ENCODE results near the gene FBLN2. TPM values are rescaled to one million over a fixed set of nuclear protein-coding genes. Genes with fewer than 3 reads are reported as not detected.

FBLN2 gene
- polyA plus RNA-seq, 1 of the 3 experiments (the other 2 are of a cell fraction): 5.2 TPM

DNA sequence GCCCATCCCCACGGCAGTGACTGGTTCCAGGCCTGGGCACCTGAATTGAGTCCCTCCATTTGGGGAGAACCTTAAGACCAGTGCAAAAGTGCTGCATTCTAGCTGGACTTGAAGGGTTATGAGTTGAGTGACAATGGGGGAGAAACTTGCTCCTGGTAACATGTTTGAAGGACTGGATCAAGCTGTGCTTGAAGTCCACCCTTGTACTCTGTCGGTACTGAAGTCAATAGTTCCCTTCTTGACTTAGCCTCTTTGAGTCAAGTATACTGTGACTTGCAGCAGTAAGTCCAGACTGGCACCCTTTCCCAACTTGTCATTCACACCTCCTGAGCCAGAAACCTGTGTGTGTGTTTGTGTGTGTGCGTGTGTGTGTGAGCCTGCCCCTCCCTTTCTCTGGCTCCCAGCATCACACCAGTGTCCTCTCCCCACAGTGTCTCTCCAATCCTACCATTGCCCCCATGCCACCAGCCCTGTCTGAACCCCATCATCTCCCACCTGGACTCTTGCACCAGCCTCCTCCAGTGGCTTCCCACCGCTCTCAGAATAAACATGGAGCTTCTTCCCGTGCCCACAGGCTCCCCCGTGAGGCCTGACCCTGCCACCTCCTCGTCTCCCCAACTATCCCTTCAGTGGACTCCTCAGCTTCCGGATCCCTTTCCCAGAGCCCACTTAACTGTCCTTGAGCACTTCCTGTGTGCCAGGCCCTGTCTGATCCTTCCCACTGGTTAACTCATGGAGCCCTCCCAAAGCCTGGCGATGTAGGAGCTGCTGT lies 10.2 kb upstream of the FBLN2 start:
- H4K20me1 ChIP-seq (ENCODE audit: insufficient read depth): no peaks in the 10 kb centered on the region
- H3K36me3 ChIP-seq (replicated peaks in 1 of 2; ENCODE audit: control insufficient read depth in 1 of 2, insufficient read depth in 2 of 2, low read length in 1 of 2): no peaks in the 10 kb centered on the region
- TF ChIP-seq JUND (IDR thresholded peaks at IDR 0.05) (no peak), EZH2phosphoT487 (IDR thresholded peaks at IDR 0.05; ENCODE audit: borderline replicate concordance, low read depth) (no peak), TAF1 (IDR thresholded peaks at IDR 0.05; ENCODE audit: borderline replicate concordance, low read depth, low read length) (no peak), FOXM1 (IDR thresholded peaks at IDR 0.05; ENCODE audit: low read depth) (no peak), MEF2A (IDR thresholded peaks at IDR 0.05; ENCODE audit: borderline replicate concordance, low read depth) (no peak), NFIC (IDR thresholded peaks at IDR 0.05; ENCODE audit: borderline replicate concordance) (no peak), EP300 (IDR thresholded peaks at IDR 0.05; ENCODE audit: borderline replicate concordance in 1 of 2, low read depth in 1 of 2, low read length in 1 of 2) (no peak), RCOR1 (IDR thresholded peaks at IDR 0.05; ENCODE audit: low read length) (no peak), SMC3 (IDR thresholded peaks at IDR 0.05; ENCODE audit: low read depth, low read length) (no peak), TEAD4 (IDR thresholded peaks at IDR 0.05; ENCODE audit: borderline replicate concordance, insufficient read depth) (no peak), RXRA (IDR thresholded peaks at IDR 0.05; ENCODE audit: borderline replicate concordance, low read depth) (no peak), GATA2 (CRISPR knock-in tag; IDR thresholded peaks at IDR 0.05) (no peak), ELF1 (IDR thresholded peaks at IDR 0.05) (no peak)
- TF ChIP-seq, protein P1, sequence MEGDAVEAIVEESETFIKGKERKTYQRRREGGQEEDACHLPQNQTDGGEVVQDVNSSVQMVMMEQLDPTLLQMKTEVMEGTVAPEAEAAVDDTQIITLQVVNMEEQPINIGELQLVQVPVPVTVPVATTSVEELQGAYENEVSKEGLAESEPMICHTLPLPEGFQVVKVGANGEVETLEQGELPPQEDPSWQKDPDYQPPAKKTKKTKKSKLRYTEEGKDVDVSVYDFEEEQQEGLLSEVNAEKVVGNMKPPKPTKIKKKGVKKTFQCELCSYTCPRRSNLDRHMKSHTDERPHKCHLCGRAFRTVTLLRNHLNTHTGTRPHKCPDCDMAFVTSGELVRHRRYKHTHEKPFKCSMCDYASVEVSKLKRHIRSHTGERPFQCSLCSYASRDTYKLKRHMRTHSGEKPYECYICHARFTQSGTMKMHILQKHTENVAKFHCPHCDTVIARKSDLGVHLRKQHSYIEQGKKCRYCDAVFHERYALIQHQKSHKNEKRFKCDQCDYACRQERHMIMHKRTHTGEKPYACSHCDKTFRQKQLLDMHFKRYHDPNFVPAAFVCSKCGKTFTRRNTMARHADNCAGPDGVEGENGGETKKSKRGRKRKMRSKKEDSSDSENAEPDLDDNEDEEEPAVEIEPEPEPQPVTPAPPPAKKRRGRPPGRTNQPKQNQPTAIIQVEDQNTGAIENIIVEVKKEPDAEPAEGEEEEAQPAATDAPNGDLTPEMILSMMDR (IDR thresholded peaks at IDR 0.05): no peak
- TF ChIP-seq, protein P2, sequence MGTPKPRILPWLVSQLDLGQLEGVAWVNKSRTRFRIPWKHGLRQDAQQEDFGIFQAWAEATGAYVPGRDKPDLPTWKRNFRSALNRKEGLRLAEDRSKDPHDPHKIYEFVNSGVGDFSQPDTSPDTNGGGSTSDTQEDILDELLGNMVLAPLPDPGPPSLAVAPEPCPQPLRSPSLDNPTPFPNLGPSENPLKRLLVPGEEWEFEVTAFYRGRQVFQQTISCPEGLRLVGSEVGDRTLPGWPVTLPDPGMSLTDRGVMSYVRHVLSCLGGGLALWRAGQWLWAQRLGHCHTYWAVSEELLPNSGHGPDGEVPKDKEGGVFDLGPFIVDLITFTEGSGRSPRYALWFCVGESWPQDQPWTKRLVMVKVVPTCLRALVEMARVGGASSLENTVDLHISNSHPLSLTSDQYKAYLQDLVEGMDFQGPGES (IDR thresholded peaks at IDR 0.05; ENCODE audit: low read depth, low read length): no peak
- POLR2A ChIA-PET: no interaction called here
- H3K79me2 ChIP-seq (ENCODE audit: insufficient read depth): no peaks in the 10 kb centered on the region
- H3K4me1 ChIP-seq (ENCODE audit: control insufficient read depth in 1 of 2, insufficient read depth in 2 of 2, low read depth in 1 of 2, low read length in 1 of 2): peaks cover 0 to 13% of the 10 kb centered on the region in 2 experiments; a peak in 1 of 4 replicates
- H2AFZ ChIP-seq (ENCODE audit: low read depth): no peak overlapping the region
- H3K4me2 ChIP-seq: no peak overlapping the region
- peak overlapping the region in 1 of 2 experiments; percentile 78; a peak in 2 of 4 replicates for H3K27ac ChIP-seq (ENCODE audit: low read depth in 2 of 2, low read length in 1 of 2)
- DNase-seq: no peak
- H3K27me3 ChIP-seq (ENCODE audit: insufficient read depth): no peaks in the 10 kb centered on the region
- peaks cover 3% of the 10 kb centered on the region for H3F3A ChIP-seq (replicated peaks; ENCODE audit: insufficient read depth)
- no peak overlapping the region for H3K4me3 ChIP-seq (ENCODE audit: low read depth in 2 of 2, low read length in 1 of 2)
- 66% methylated on average over 8 of the region's 9 CpGs for WGBS (ENCODE audit: low lambda C conversion rate)
- no peaks in the 10 kb centered on the region for H3K9me3 ChIP-seq
- CTCF ChIA-PET: interaction anchor here (1.6 kb wide), 1 partner anchor 10 kb away, joined by 4 read pairs; no protein-coding TSS in a partner anchor
- no peaks in the 10 kb centered on the region for H3K9me2 ChIP-seq
- peak overlapping the region; percentile 12; the same call in 1 of the 2 replicates for H3K9ac ChIP-seq

Data from SK-N-SH (cell line).